ENCODE measurements around the gene MESP1.

Gene MESP1

DNA sequence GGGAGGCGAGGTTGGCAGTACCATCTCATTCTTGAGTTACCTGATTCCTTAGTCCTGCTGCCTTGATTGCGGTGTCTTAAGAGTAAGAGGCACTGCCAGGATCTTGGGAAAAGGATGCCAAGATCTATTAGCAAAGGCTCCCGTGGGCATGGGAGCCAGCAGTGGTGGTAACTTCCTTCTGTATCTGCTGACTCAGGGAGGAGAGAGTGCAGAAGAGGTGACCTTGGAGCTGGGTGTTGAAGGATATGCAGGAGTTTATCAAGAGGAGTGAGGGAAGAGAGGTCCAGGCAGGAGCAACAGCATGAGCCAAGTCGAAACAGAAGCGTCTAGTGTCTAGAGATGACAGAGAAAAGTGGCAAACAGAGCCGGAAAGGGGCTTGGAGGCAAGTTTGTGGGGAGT, 29.6 kb upstream of the MESP1 start:
- no peak for DNase-seq

DNA sequence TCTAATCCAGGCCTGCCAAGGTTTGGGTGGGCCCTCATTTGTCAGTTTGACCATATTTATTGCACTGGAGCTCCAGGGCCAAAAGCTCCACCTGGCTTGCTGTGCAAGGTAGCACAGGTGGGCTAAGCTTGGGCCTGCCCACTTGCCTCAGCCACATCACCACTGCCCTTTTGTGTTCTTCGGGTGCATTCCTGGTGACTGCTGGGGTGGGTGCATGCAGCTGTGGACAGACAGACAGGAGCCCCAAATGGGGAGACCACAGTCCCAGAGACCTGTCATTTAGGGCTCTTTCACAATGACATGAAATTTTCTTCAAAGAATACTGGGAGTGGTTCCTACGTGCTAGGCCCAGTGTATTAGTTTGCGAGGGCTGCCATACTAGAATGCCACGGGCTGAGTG, 27.8 kb upstream of the MESP1 start:
- DNase-seq = no peak

DNA sequence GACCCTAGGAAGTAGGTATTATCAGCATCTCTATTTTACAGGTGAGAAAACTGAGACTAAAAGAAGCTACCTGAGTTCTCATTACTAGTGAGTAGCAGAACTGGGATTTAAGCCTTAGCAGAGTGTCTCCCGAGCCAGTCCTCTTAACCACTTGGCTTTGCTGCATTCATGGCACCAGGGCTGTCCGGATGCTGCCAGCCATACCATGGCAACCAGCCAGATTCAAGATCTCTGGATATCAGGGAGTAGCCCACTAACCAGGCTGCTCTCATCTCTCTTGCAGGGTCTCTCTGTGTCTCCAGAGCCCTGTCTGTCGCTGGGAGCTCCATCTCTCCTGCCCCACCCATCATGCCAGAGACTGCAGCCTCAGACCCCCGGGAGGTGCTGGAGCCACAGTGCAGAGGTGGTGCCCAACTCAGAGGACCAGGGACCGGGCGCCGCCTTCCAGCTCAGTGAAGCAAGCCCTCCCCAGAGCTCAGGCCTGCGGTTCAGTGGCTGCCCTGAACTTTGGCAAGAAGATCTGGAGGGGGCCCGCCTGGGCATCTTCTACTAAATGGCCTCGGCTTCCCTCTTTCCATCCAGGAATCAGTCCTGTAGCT, 26.8 kb upstream of the MESP1 start:
- DNase-seq = no peak

DNA sequence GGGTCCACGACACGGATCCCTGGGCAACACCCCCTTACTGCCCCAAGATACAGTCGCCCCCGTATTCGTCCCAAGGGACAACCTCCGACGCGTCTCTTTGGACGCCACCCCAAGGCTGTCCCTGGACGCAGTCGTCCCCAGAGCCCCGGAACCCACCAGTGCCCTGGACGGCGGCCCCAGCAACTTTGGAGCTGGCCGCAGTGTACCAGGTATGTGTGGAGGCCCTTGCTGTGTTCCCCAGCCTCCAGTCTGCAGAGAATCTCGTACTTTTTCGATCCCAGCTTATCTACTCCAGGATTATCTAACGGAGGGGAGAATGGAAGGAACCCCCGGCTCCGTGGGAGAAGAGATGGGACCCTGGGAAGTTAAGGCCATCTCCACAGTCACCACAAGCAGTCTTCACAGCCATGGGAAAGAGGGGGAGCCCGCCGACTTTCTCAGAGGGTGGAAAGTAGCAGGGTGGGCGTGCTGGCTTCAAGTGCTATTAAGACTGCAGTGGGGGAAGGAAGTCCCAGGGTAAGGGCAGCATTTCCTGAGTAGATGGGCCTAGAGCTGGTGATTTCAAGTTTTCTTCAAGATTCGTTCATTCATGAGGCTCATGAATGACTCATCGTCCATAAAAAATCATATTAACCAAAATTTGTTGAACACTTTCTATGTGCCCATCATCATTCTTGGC, 26.2 kb upstream of the MESP1 start:
- no peak for DNase-seq

DNA sequence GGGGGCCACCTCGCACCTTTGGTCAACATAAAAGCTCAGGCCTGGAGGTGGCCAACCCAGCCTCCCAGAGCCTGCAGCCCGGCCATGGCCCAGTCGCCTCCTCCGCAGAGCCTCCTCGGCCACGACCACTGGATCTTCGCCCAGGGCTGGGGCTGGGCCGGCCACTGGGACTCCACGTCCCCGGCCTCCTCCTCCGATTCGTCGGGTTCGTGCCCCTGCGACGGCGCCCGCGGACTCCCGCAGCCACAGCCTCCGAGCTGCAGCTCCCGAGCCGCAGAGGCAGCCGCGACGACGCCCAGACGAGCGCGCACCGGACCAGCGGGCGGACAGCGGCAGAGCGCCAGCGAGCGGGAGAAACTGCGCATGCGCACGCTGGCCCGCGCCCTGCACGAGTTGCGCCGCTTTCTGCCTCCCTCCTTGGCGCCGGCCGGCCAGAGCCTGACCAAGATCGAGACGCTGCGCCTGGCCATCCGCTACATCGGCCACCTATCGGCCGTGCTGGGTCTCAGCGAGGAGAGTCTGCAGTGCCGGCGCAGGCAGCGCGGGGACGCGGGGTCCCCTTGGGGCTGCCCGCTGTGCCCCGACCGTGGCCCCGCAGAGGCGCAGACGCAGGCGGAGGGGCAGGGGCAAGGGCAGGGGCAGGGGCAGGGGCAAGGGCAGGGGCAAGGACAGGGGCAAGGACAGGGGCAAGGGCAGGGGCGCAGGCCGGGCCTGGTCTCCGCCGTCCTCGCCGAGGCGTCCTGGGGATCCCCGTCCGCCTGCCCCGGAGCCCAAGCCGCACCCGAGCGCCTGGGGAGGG, 25.4 kb upstream of the MESP1 start, which contains the start of gene MESP2:
TSS of gene MESP2 (plus strand) at position 59 of the 799 bp plus-strand sequence. CDS start at position 85, 26 bp downstream.
- DNase-seq = peak; percentile 85

DNA sequence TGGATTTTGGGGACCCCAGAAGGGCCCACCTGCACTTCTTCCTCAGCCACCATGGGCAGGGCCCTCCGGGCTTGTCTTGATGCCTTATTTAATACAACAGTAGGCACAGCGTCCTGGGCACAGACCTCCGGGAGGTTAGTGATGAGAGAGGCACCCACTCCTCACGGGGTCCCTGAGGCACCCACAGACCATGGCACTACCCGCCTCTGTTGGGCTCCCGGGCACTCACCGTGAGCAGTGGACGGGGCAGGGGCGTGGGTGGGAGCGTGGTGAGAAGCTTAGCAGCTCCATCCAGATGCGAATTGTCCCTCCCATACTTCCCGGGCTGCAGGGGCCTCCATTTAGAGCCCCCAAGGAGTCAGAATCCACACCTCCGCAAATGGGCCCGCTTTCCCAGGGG, 24.8 kb upstream of the MESP1 start:
- no peak for DNase-seq

DNA sequence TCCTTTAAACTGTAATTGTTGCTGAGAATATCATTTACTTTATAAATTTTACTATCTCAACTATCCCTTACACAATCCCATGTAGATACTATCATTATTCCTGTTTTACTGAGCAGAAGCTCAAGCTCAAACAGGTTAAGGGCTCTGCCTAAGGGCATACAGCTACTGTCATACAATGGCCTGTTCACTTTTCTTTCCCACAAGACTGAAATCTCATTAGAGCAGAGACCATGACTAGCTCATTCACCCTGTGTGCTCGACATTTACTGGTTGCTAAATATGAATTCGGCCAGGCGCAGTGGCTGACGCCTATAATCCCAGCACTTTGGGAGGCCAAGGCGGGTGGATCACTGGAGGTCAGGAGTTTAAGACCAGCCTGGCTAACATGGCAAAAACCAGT, 23.4 kb upstream of the MESP1 start:
- DNase-seq = no peak

DNA sequence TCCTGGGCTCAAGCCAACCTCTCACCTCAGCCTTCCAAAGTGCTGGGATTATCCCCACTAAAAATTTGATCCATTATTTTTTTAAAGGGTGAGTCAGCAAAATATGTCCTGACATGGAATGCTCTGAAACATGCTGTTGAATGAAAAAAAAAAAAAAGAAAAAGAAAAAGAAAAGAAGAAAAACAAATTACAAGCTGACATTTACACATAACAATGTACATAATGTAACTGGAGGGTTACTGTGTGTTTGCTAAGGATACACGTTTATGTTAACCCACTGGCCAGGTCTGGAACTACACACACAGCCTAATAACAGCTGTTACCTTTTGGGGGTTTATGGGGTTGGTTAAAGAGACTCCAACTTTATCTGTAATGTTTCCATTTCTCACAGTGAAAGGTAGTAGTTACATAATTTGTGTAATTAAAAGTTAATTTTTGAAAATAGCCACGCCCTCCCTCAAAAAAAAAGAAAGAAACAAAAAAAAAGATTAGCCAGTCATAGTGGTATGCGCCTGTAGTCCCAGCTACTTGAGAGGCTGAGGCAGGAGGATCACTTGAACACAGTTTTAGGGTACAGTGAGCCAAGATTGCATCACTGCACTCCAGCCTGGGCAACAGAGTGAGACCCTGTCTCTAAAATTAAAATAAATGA, 22.0 kb upstream of the MESP1 start:
- no peak for DNase-seq

DNA sequence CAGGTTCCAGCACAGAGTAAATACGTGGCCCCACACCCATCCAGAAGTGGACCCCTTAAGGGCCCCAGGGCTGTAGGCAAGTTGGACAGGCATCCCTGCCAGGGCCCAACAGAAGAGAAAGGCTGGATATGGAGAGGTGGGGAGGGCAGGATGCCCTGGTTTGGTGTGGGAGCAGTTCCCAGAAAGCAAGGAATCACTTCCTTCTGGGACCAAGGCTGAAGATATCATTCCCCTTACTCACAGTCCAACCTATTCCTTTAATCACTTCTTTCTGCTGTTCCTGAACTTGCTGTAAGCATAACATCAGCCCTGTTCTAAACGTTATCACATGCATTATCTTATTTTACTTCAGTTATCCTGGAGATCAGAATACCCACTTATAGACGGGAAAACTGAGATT, 19.0 kb upstream of the MESP1 start:
- peak; percentile 58 for DNase-seq

DNA sequence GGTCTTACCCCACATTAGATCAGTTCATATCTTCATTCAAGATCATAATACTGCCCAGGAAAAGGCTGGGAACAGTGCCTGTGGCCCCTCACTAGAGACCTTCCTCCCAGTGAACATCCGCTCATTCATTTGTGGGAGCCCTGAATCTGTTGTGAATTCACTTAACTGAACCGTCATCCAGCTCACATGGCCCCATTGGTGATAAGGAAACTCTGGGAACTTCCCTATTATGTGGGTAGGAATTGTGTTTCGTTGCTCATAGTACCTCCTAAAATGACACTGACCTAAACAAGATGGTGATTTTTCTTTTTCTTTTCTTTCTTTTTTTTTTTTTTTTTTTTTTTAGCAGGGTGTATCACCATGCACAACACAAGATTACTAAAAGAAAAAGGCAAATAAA, 18.3 kb upstream of the MESP1 start:
- no peak for DNase-seq

DNA sequence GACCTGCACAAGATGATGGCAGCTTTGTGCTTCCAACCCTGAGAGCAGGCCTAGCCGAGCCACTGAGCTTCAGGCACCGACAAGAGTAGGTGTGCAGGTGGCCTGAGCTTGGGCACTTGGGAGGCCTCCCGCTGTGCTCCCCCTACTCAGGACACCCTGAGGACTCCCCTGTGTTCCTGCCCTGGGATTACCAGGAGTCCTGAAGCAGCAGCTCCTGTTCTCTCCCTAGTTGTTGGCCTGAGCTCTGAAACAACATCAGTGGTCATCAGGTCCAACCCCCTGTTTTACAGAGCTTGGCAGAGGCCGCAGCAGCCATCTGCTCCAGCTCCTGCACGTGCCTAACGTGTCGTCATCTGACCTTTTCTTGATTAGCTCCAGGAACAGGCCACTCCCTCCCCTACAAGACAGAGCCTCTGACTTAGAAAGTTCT, 17.0 kb upstream of the MESP1 start:
- DNase-seq = no peak

DNA sequence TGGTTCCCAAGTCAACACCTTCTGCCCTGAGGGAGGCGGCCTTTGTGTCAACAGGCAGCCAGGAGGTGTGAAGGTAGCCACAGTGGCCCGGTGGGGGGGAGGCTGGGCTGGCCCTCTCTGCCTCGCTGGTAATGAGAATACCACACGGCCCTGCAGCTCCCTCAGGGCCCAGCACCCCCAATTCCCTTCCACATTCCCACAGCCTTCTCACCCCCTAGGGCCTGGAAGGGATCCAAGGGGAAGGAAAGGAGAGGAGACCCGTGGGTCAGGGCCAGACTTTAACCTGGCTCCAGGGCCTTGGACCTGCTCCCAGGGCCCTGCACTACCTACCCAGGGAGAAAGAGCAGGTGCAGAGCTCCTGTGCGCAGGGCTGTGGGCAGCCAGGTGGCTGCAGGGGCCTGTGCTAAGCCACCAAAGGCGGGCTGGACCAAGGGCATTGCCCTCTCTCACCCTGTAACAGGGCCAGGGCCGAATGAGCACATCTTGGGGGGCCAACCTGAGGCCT, 16.4 kb upstream of the MESP1 start:
- DNase-seq = no peak

DNA sequence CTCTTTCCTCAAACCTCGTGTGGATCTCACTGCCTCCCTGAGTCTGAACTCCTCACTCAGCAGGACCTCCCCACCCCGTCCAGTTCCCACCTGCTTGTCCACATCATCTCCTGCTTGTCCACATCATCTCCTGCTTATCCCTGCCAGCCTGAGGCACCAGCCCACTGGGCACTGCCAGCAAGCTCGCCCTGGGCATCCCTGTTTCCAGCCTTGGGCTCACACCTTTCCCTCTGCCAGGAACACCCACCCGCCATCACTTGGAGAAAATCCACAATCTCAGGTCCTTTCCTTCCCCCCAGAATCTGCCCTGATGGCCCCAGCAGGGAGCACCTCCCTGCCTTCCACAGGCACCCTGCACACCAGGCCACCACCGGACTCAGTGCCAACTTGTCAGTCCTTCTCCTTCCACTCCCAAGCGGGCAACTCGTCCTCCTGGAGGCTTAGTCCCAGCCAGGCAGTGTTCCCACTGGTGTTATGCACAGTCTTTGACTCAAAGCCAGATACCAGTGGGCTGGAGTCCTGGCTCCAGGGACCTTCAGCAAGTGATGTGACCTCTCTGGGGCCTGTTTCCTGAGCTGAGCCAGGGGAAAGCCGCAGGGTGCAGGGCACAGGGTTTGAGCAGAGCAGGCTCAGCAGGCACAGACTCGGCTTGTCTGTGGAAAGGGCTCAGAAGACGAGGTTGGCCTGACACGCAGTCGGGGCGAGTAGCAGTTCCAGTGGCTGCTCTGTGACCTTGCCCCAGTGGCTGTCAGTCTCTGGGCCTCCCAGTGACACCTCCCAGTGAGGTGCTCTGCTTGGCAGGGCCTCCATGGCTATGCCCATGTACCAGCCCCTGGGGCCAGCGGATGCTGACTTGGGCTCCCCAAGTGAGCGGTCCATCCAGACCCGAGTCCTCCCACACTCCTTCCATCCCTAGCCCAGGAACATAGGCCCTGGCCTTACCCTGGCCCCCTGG, 15.6 kb upstream of the MESP1 start:
- DNase-seq = no peak

DNA sequence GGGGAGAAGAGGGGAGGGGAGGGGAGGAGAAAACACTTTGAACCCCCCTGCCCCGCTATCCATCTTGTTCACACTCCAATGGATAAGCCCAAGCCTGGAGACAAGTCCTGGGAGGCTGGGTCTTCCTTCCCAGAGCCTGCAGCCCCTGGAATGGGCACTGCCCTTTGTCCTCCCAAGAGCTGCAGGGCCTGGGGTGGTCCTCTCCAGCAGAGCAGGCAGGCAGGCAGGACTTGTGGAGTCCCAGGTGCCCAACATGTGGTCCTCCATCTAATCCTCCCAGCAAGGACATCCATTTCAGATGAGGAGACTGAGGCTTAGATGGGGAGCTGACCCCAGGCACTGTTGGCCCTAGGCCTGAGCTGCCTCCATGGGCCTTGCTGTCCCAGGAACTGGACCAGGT, 14.6 kb upstream of the MESP1 start:
- DNase-seq = no peak

DNA sequence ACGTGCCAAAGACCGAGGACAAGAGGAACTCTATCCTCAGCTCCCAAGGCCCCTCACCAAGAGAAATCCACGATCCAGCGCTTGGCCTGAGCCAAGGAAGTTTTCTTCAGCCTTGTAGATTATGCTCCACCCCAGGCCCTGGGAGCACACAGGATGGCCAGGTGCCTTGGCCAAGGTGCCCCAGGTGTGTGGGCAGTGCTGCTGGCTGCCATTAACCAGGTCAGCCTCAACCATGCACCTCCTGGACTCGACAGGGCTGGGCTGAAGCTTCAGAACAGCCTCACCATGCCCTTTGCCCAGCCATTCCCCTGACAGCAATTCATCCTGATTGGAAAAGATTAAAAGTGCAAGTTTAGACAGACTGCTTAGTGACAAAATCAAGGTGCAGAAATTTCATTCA, 10.9 kb upstream of the MESP1 start:
- DNase-seq = no peak

DNA sequence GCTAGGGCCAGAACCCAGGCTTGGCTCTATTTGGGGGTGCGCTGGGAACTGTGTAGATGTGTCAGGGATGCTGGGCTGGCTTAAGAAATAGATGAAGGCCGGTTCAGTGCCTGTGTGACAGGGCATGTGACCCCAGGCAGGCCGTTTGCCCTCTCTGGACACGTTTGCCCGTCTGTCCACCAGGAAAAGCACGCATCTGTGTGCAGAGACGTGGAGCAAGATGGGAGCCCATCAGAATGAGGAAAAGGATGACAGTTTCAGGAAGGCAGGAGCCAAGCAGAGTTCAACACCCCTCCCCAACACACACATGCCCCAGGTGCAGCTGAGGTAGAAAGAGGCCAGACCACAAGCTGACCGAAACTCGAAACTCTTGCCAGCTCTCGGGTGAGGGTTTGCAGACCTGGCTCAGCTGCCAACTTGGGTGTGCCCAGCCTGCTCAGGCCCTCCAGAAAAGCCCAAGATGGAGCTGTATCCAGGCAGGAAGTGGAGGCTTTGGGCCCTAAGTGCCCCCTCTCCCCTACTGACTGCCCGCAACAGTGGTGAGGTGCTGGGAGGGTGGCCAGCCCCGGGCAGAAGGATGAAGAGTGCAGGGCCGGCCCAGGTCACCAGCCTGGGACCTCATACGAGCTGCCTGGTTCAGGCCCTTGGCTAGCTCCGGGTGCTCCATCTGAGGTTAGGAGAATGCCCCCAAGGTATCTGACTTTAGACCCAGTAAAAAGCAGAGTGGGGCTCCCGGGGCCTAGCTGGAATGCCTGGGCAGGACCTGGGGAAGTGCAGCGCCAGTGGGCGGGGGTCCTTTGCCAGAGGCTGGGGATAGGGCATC, 10.2 kb upstream of the MESP1 start:
- DNase-seq = no peak

DNA sequence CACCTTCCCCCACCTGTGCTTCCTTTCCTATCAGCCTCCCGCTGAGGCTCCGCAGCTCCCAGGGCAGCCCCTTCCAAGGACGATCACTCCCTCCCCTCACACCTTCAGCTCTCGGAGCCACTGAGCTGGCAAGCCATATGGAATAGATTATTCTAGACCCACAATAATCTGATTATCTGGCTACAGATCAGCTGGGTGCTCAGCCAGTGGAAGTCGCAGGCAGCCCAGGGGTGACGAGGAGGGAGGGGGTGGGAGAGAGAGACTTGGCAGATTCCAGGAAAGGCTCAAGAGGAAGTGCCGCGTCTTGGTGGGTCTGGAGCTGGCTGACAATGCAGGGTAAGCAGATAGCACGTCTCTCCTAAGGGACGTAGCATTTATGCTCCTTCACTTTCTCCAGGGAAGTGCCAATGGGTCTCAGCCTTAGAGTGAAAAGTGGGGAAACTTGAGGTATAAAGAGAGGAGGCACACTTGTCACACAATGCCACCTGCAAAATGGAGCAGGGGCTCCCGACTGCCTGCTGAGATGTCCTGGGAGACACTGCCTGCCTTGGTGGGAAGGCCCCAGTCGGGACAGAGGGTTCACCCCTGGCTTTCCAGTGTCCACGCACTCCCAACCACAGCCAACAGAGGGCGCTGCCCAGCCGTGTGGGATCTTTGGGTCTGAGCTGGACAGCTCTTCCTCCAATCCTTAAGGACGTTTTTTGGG, 9.4 kb upstream of the MESP1 start:
- DNase-seq = peak; percentile 73

DNA sequence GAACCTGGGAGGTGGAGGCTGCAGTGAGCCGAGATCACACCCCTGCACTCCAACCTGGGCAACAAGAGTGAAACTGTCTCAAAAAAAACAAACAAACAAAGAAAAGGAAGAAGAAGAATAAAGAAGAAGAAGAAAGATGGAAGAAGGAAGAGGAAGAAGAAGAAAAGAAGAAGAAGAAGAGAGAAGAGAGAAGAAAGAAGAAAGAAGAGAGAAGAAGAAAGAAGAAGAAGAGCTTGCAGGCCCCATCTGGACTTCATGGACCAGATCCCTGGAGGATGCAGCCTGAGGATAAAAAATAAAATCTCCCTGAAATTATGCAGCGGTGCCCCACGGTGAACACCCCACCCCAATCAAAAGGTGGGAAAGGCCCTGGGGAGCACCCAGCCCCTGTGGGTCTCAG, 8.8 kb upstream of the MESP1 start:
- no peak for DNase-seq

DNA sequence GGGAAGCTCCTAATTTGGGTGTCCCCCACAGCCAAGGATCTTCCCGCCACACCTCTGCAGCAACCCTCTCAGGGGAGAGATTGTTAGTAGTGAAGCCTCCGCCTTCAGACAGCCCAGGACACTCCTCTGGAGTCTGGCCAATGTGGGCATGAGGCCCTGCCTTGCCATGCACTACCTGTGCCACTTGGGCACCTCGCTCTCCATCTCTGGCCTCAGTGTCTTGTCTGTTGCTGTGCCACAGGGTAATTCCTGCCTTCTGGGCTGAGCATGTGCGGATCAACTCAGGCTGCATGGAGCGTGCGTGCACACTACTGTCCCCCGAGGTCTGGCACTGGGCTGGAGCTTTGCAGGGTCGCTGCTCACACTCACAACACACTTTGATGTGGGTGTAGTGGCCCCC, 7.9 kb upstream of the MESP1 start:
- DNase-seq = no peak

DNA sequence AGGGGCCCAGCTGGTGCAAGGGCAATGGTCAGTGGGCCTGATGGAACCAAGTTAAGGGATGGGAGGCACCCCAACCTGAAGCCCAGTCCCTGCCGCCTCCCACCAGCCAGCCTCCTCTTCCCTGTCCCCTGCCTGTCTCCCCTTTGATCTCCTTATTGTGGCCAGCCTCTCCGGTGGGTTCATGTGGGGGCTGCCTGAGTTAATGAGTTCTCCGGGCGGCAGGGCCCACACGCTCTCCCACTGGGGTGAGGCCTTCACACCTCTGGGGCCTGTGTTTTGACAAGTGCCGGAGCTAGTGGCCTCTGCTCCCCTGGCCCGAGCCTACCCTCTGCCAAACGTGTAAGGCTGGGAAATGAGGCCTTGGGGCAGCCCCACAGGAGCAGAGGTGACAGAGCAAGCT, 7.2 kb upstream of the MESP1 start:
- DNase-seq = no peak

DNA sequence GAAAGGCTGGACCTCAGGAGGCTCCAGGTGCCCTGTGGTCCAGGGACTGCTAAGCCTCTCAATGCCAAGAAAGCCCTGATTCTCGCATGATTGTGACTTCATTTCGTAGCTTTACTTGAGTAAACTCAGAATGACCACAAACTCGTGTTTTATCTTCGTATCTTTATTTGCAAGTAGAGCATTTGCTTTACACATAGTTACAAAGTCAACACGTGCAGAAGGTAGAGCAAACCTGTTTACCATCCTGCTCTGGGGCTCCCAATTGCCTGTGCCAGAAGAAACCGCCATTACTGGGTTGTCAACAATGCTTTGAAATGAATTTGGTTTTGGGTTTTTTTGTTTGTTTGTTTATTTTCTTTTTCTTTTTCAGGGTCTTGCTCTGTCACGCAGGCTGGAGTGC, 5.8 kb upstream of the MESP1 start:
- no peak for DNase-seq
